ENCODE results near the gene ATAD3A. TPM values are rescaled to one million over a fixed set of nuclear protein-coding genes. Genes with fewer than 3 reads are reported as not detected.
A peak's percentile ranks its signal among the peaks of the same experiment; 100 is the strongest.
"Not testable (repeated sequence)": the region's sequence is repeated elsewhere in the genome, so short reads cannot be mapped to it uniquely, and the experiment has no call there.

Gene ATAD3A
- total and polyA plus RNA-seq, 2 experiments from 2014 or later, result 36.5 to 80.3 TPM

DNA sequence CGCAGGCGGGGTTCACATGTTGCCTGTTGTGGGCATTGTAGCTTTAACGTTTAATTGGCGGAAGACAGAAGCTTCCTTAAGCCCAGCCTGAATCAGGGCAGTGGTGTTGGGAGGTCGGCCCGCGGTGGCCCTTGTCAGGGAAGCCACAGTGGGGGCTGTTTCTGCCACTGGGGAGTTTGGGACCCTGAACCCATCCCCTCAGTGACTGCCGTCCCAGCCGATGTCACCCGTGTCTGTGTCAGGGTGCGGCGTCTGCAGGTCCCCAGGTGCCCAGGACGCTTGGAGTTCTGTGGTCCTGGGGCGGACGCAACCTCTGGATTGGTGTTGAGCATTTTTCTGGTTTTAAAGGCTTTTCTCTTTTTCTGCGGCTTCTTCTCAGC is 31.5 kb upstream of the ATAD3A start:
- DNase-seq (ENCODE audit: low spot score); H3K27me3 ChIP-seq (ENCODE audit: insufficient read depth); H3K4me1 Mint-ChIP-seq; H3K4me3 ChIP-seq; H3K4me2 ChIP-seq; H3K9me3 Mint-ChIP-seq; H3F3A ChIP-seq (replicated peaks; ENCODE audit: low read depth); H3K27ac Mint-ChIP-seq; H3K36me3 ChIP-seq (ENCODE audit: insufficient read depth); H3K9me2 ChIP-seq (ENCODE audit: insufficient read depth); ATAC-seq; H3K27ac ChIP-seq (ENCODE audit: low read depth); H3K4me3 Mint-ChIP-seq; H3K27me3 Mint-ChIP-seq (ENCODE audit: insufficient read depth, low read depth, poor library complexity); H2AFZ ChIP-seq; H3K4me1 ChIP-seq (ENCODE audit: insufficient read depth); H4K20me1 ChIP-seq (replicated peaks; ENCODE audit: insufficient read depth): not testable (repeated sequence)
- H3K36me3 Mint-ChIP-seq (ENCODE audit: low read depth), result peaks cover 70% of the 10 kb centered on the region
- peaks cover 12% of the 10 kb centered on the region for H3K79me2 ChIP-seq (replicated peaks; ENCODE audit: insufficient read depth)

DNA sequence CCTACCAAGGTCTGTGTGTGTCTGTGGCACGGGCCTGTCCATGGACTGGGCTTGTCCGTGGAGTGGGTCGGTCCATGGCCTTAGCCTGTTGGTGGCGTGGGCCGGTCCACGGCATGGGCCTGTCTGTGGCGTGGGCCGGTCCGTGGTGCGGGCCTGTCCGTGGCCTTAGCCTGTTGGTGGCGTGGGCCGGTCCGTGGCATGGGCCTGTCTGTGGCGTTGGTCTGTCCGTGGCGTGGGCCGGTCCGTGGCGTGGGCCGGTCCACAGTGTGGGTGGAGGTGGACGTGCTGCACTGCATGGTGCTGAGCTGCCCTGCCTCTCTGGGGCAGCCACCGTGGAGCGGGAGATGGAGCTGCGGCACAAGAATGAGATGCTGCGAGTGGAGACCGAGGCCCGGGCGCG is 30.2 kb upstream of the ATAD3A start:
- peaks cover 64% of the 10 kb centered on the region for H3K36me3 Mint-ChIP-seq (ENCODE audit: low read depth)
- not testable (repeated sequence) for ATAC-seq; H3K27me3 ChIP-seq (ENCODE audit: insufficient read depth); H3K4me2 ChIP-seq; H3K4me3 ChIP-seq; H3K9me3 Mint-ChIP-seq; H3K27me3 Mint-ChIP-seq (ENCODE audit: insufficient read depth, low read depth, poor library complexity); H4K20me1 ChIP-seq (replicated peaks; ENCODE audit: insufficient read depth); H3K9me2 ChIP-seq (ENCODE audit: insufficient read depth); H3K4me1 Mint-ChIP-seq; H3K27ac ChIP-seq (ENCODE audit: low read depth); H3K27ac Mint-ChIP-seq; H3F3A ChIP-seq (replicated peaks; ENCODE audit: low read depth); H3K4me3 Mint-ChIP-seq; DNase-seq (ENCODE audit: low spot score); H3K4me1 ChIP-seq (ENCODE audit: insufficient read depth); H2AFZ ChIP-seq; H3K79me2 ChIP-seq (replicated peaks; ENCODE audit: insufficient read depth); H3K36me3 ChIP-seq (ENCODE audit: insufficient read depth)
- TF ChIP-seq EZH2phosphoT487 (IDR thresholded peaks at IDR 0.05; ENCODE audit: unreplicated experiment), result peak; percentile 80

DNA sequence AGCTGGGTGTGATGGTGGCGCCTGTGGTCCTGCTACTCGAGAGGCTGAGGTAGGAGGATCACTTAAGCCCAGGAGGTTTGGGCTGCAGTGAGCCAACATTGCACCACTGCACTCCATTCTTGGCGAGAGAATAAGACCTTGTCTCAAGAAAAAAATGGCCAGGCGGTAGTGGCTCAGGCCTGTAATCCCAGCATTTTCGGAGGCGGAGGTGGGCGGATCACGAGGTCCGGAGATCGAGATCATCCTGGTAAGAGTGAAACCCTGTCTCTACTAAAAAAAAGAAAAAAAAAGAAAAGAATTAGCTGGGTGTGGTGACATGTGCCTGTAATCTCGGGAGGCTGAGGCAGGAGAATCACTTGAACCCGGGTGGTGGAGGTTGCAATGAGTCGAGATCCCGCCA is 29.1 kb upstream of the ATAD3A start:
- Histone ChIP-seq H3K4me1 (ENCODE audit: insufficient read depth) (no peaks in the 10 kb centered on the region), H3K27ac (ENCODE audit: low read depth) (no peak overlapping the region), H3K79me2 (replicated peaks; ENCODE audit: insufficient read depth) (no peaks in the 10 kb centered on the region), H3K27me3 (ENCODE audit: insufficient read depth) (no peaks in the 10 kb centered on the region), H3K4me3 (no peak overlapping the region), H3K4me2 (no peak overlapping the region), H3K9me2 (ENCODE audit: insufficient read depth) (no peaks in the 10 kb centered on the region), H2AFZ (no peak overlapping the region), H3K36me3 (ENCODE audit: insufficient read depth) (peaks cover 10% of the 10 kb centered on the region), H4K20me1 (replicated peaks; ENCODE audit: insufficient read depth) (peaks cover 5% of the 10 kb centered on the region; the same call in 1 of the 2 replicates), H3F3A (replicated peaks; ENCODE audit: low read depth) (0 out of 2 replicates have a peak, but pooled peaks cover 6% of the 10 kb centered on the region)
- Mint-ChIP-seq H3K4me1 (no peaks in the 10 kb centered on the region), H3K27me3 (ENCODE audit: insufficient read depth, low read depth, poor library complexity) (peaks cover 8% of the 10 kb centered on the region), H3K36me3 (ENCODE audit: low read depth) (peaks cover 63% of the 10 kb centered on the region), H3K9me3 (no peaks in the 10 kb centered on the region), H3K4me3 (no peak overlapping the region), H3K27ac (no peak overlapping the region)
- ATAC-seq (no peak), DNase-seq (ENCODE audit: low spot score) (no peak)
- TF ChIP-seq NANOG (IDR thresholded peaks at IDR 0.05; ENCODE audit: borderline replicate concordance), result no peak
- TF ChIP-seq CREB1 (CRISPR knock-in tag; IDR thresholded peaks at IDR 0.05; ENCODE audit: low read depth), result no peak
- TF ChIP-seq STAT1 (IDR thresholded peaks at IDR 0.05; ENCODE audit: unreplicated experiment), result no peak
- TF ChIP-seq, protein P1, sequence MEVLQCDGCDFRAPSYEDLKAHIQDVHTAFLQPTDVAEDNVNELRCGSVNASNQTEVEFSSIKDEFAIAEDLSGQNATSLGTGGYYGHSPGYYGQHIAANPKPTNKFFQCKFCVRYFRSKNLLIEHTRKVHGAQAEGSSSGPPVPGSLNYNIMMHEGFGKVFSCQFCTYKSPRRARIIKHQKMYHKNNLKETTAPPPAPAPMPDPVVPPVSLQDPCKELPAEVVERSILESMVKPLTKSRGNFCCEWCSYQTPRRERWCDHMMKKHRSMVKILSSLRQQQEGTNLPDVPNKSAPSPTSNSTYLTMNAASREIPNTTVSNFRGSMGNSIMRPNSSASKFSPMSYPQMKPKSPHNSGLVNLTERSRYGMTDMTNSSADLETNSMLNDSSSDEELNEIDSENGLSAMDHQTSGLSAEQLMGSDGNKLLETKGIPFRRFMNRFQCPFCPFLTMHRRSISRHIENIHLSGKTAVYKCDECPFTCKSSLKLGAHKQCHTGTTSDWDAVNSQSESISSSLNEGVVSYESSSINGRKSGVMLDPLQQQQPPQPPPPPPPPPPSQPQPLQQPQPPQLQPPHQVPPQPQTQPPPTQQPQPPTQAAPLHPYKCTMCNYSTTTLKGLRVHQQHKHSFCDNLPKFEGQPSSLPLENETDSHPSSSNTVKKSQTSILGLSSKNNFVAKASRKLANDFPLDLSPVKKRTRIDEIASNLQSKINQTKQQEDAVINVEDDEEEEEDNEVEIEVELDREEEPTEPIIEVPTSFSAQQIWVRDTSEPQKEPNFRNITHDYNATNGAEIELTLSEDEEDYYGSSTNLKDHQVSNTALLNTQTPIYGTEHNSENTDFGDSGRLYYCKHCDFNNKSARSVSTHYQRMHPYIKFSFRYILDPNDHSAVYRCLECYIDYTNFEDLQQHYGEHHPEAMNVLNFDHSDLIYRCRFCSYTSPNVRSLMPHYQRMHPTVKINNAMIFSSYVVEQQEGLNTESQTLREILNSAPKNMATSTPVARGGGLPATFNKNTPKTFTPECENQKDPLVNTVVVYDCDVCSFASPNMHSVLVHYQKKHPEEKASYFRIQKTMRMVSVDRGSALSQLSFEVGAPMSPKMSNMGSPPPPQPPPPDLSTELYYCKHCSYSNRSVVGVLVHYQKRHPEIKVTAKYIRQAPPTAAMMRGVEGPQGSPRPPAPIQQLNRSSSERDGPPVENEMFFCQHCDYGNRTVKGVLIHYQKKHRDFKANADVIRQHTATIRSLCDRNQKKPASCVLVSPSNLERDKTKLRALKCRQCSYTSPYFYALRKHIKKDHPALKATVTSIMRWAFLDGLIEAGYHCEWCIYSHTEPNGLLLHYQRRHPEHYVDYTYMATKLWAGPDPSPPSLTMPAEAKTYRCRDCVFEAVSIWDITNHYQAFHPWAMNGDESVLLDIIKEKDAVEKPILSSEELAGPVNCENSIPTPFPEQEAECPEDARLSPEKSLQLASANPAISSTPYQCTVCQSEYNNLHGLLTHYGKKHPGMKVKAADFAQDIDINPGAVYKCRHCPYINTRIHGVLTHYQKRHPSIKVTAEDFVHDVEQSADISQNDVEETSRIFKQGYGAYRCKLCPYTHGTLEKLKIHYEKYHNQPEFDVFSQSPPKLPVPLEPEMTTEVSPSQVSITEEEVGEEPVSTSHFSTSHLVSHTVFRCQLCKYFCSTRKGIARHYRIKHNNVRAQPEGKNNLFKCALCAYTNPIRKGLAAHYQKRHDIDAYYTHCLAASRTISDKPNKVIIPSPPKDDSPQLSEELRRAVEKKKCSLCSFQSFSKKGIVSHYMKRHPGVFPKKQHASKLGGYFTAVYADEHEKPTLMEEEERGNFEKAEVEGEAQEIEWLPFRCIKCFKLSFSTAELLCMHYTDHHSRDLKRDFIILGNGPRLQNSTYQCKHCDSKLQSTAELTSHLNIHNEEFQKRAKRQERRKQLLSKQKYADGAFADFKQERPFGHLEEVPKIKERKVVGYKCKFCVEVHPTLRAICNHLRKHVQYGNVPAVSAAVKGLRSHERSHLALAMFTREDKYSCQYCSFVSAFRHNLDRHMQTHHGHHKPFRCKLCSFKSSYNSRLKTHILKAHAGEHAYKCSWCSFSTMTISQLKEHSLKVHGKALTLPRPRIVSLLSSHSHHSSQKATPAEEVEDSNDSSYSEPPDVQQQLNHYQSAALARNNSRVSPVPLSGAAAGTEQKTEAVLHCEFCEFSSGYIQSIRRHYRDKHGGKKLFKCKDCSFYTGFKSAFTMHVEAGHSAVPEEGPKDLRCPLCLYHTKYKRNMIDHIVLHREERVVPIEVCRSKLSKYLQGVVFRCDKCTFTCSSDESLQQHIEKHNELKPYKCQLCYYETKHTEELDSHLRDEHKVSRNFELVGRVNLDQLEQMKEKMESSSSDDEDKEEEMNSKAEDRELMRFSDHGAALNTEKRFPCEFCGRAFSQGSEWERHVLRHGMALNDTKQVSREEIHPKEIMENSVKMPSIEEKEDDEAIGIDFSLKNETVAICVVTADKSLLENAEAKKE (CRISPR knock-in tag; IDR thresholded peaks at IDR 0.05), result no peak
- no peak for TF ChIP-seq EZH2 (IDR thresholded peaks at IDR 0.05; ENCODE audit: low read depth, unreplicated experiment)
- TF ChIP-seq JUNB (IDR thresholded peaks at IDR 0.05; ENCODE audit: unreplicated experiment), result no peak
- TF ChIP-seq, protein P2, sequence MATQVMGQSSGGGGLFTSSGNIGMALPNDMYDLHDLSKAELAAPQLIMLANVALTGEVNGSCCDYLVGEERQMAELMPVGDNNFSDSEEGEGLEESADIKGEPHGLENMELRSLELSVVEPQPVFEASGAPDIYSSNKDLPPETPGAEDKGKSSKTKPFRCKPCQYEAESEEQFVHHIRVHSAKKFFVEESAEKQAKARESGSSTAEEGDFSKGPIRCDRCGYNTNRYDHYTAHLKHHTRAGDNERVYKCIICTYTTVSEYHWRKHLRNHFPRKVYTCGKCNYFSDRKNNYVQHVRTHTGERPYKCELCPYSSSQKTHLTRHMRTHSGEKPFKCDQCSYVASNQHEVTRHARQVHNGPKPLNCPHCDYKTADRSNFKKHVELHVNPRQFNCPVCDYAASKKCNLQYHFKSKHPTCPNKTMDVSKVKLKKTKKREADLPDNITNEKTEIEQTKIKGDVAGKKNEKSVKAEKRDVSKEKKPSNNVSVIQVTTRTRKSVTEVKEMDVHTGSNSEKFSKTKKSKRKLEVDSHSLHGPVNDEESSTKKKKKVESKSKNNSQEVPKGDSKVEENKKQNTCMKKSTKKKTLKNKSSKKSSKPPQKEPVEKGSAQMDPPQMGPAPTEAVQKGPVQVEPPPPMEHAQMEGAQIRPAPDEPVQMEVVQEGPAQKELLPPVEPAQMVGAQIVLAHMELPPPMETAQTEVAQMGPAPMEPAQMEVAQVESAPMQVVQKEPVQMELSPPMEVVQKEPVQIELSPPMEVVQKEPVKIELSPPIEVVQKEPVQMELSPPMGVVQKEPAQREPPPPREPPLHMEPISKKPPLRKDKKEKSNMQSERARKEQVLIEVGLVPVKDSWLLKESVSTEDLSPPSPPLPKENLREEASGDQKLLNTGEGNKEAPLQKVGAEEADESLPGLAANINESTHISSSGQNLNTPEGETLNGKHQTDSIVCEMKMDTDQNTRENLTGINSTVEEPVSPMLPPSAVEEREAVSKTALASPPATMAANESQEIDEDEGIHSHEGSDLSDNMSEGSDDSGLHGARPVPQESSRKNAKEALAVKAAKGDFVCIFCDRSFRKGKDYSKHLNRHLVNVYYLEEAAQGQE (IDR thresholded peaks at IDR 0.05; ENCODE audit: unreplicated experiment), result no peak
- no peak for TF ChIP-seq ZNF331 (CRISPR knock-in tag; IDR thresholded peaks at IDR 0.05; ENCODE audit: low read depth)

Data from GM23338 (cell line).